Measurements from ENCODE around the gene CDRT15L2. TPM values are rescaled to one million over a fixed set of nuclear protein-coding genes. Genes with fewer than 3 reads are reported as not detected.
"Not testable (repeated sequence)": the region's sequence is repeated elsewhere in the genome, so short reads cannot be mapped to it uniquely, and the experiment has no call there.

Gene CDRT15L2
- total and polyA plus RNA-seq, 9 donors, result not detected

DNA sequence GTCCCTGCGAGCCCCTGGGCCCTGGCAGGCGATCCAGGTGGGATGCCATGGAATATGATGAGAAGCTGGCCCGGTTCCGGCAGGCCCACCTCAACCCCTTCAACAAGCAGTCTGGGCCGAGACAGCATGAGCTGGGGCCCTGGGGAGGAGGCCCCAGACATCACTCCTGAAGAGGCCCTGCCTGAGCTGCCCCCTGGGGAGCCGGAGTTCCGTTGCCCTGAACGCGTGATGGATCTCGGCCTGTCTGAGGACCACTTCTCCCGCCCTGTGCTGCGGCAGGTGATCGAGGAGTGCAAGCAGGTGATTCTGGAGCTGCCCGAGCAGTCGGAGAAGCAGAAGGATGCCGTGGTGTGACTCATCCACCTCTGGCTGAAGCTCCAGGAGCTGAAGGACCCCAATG is 33.1 kb downstream of the CDRT15L2 start:
- Histone ChIP-seq H3K36me3 (no peaks in the 10 kb centered on the region), H3K4me1 (ENCODE audit: insufficient read depth) (no peaks in the 10 kb centered on the region), H3K27ac (no peak overlapping the region), H3K9me3 (no peaks in the 10 kb centered on the region), H3K27me3 (no peaks in the 10 kb centered on the region), H3K4me3 (no peak overlapping the region)
- TF ChIP-seq, protein P1, sequence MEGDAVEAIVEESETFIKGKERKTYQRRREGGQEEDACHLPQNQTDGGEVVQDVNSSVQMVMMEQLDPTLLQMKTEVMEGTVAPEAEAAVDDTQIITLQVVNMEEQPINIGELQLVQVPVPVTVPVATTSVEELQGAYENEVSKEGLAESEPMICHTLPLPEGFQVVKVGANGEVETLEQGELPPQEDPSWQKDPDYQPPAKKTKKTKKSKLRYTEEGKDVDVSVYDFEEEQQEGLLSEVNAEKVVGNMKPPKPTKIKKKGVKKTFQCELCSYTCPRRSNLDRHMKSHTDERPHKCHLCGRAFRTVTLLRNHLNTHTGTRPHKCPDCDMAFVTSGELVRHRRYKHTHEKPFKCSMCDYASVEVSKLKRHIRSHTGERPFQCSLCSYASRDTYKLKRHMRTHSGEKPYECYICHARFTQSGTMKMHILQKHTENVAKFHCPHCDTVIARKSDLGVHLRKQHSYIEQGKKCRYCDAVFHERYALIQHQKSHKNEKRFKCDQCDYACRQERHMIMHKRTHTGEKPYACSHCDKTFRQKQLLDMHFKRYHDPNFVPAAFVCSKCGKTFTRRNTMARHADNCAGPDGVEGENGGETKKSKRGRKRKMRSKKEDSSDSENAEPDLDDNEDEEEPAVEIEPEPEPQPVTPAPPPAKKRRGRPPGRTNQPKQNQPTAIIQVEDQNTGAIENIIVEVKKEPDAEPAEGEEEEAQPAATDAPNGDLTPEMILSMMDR (IDR thresholded peaks at IDR 0.05), result no peak
- TF ChIP-seq EP300 (IDR thresholded peaks at IDR 0.05), result no peak
- no peak for TF ChIP-seq POLR2A (IDR thresholded peaks at IDR 0.05)
- 90 to 94% (median 93%) methylated on average over 16 of the region's 16 CpGs for WGBS, 3 donors
- intact Hi-C loops (cut with DNase I), result no loop called here
- DNase-seq, result no peak

DNA sequence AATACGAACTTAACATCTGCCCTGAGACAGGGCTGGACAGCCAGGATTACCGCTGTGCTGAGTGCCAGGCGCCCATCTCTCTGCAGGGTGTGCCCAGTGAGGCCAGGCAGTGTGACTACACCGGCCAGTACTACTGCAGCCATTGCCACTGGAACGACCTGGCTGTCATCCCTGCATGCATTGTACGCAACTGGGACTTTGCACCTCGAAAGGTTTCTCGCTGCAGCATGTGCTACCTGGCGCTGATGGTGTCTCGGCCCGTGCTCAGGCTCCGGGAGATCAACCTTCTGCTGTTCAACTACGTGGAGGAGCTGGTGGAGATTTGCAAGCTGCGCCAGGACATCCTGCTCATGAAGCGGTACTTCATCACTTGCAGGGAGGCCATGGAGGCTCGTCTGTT is 33.7 kb downstream of the CDRT15L2 start:
- intact Hi-C loops (cut with DNase I), result no loop called here
- DNase-seq, result no peak
- no peak overlapping the region for H3K27ac ChIP-seq
- no peaks in the 10 kb centered on the region for H3K27me3 ChIP-seq
- no peak overlapping the region for H3K4me3 ChIP-seq
- no peaks in the 10 kb centered on the region for H3K36me3 ChIP-seq
- 91 to 93% (median 93%) methylated on average over 15 to 16 of the region's 16 CpGs for WGBS, 3 donors
- H3K4me1 ChIP-seq (ENCODE audit: insufficient read depth), result no peaks in the 10 kb centered on the region
- TF ChIP-seq, protein P1 (IDR thresholded peaks at IDR 0.05), result no peak
- TF ChIP-seq POLR2A (IDR thresholded peaks at IDR 0.05) (no peak), EP300 (IDR thresholded peaks at IDR 0.05) (no peak)
- no peaks in the 10 kb centered on the region for H3K9me3 ChIP-seq

DNA sequence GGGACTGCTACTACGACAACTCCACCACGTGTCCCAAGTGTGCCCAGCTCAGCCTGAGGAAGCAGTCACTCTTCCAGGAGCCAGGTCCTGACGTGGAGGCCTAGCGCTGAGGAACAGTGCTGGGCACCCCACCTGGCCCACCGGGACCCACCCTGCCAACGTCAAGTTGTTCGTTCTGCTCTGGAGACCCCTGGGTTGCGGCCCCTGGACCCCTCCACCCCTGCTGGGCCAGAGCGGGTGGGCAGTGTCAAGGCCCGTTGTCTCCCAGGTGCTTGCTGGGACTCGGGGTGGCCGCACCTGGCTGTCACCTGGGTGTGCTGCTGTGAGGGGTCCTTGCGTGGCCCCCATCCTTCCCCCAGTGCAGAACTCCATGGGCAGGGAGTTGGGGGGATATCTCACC is 34.4 kb downstream of the CDRT15L2 start:
- TF ChIP-seq POLR2A (IDR thresholded peaks at IDR 0.05) (no peak), EP300 (IDR thresholded peaks at IDR 0.05) (no peak)
- TF ChIP-seq, protein P1 (IDR thresholded peaks at IDR 0.05), result no peak
- Histone ChIP-seq H3K9me3 (no peaks in the 10 kb centered on the region), H3K4me3 (no peak overlapping the region), H3K27ac (no peak overlapping the region), H3K36me3 (no peaks in the 10 kb centered on the region), H3K27me3 (no peaks in the 10 kb centered on the region), H3K4me1 (ENCODE audit: insufficient read depth) (no peaks in the 10 kb centered on the region)
- no peak for DNase-seq
- intact Hi-C loops (cut with DNase I), result no loop called here
- 92 to 94% (median 93%) methylated on average over 13 of the region's 13 CpGs for WGBS, 3 donors

DNA sequence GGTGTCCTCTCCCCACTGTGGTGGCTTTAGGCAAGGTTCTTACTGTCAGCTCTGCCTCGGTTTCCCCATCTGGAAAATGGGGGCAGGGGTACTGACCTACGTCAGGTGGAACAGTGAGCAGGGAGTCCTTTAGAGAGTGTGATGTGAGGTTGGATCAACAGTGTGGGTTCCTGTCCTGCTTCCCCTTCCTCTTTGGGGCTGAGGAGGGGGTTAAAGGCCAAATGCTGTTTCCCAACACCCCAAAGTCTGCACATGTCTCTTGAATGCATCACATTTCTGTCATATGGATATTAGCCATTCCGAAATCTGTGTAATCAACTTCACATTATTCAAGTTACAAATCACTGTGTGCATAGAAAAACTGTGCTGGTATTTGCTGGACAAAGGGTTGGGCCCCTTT is 35.9 kb downstream of the CDRT15L2 start:
- H3K9me3 ChIP-seq; H3K4me1 ChIP-seq (ENCODE audit: insufficient read depth); H3K36me3 ChIP-seq; H3K4me3 ChIP-seq; intact Hi-C loops (cut with DNase I); DNase-seq; H3K27ac ChIP-seq; H3K27me3 ChIP-seq: not testable (repeated sequence)
- WGBS, 3 donors, result 83 to 87% (median 84%) methylated on average over 3 of the region's 3 CpGs

Small RNA genes lying within 50 kb of the gene (small RNA-seq; reads per million reads assigned to genes)
- gene AC015818.1, result not detected
- not detected for gene AC087499.1
- not detected for gene AC087499.3

Other genes with a start within 250 kb of the CDRT15L2 start
- under 1 TPM in 1 of 7 donors, not detected in 6; 0.24 TPM for gene LGALS9B, start 112.2 kb upstream of the CDRT15L2 start, total RNA-seq
- not detected for gene LGALS9B, start 112.2 kb upstream of the CDRT15L2 start, polyA plus RNA-seq

Measured in ovary (tissue), 9 donors.